Vagina (tissue), 2 donors: ENCODE data around the gene ASAP3.

Source experiments
- CTCF ChIP-seq, 3 experiments: fragments of 450-650 bp in 2 of 3; fragments of 200-600 bp in 1 of 3; sonication (generic) in 1 of 3; IDR thresholded peaks; one replicate each; pipeline ENCODE4 v1.5.1; 2017 to 2019; ENCODE audit warnings: antibody characterized with exemption in 3 of 3, mild to moderate bottlenecking in 2 of 3, moderate library complexity in 2 of 3
- POLR2A ChIP-seq, 2 donors: fragments of 450-650 bp; IDR thresholded peaks; one replicate each; pipeline ENCODE4 v1.6.1; 2017; ENCODE audit warnings: antibody characterized with exemption in 2 of 2, mild to moderate bottlenecking in 2 of 2, moderate library complexity in 2 of 2

- TF ChIP-seq POLR2A (IDR thresholded peaks at IDR 0.05) (no peak), CTCF (IDR thresholded peaks at IDR 0.05) (no peak)
Measured at GRCh38 chr1:23525558-23526250, 41.7 kb upstream of the ASAP3 start.
